ENCODE data around the gene PARP12.

The PARP12 gene

DNA sequence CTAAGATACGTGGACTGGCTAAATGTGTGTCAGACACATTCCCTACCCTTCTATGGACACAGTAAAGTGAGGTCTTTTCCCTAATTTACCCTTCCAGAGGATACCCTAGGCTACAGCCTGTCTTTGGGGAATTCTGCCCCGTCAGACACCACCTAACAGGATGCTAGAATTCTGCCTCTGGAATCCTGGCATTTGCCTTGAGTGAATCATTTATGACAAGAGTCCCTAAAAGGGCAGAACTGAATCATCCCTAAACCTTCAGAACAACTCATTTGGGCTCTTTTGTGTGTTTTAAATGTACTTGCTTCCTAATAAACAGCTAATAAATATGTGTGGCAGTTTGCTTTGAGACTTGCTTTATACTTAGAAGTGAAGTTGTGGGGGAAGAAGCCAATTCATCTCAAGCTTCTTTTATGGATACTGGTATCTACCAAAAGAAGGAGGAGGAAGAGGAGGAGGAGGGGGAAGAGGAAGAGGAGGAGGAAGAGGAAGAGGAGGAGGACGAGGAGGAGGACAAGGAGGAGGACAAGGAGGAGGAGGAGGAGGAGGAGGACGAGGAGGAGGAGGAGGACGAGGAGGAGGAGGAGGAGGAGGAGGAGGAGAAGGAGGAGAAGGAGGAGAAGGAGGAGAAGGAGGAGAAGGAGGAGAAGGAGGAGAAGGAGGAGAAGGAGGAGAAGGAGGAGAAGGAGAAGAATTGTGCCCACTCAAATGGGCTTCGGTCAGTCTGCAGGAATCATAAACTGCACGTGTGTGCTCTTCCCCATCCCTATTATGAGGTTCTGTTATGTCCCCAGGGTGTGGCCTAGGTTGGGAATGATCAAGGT, 27.1 kb downstream of the PARP12 start:
- H3K4me3 ChIP-seq (ENCODE audit: low read length in 2 of 2), result no peak overlapping the region
- H3K27me3 ChIP-seq (ENCODE audit: control insufficient read depth in 1 of 2, insufficient read depth in 2 of 2, low read length in 2 of 2), result no peaks in the 10 kb centered on the region
- H3K9ac ChIP-seq (ENCODE audit: low read length in 2 of 2), result no peak overlapping the region
- H3K4me1 ChIP-seq (ENCODE audit: control insufficient read depth, insufficient read depth, low read length), result peaks cover 2% of the 10 kb centered on the region
- no peak overlapping the region for H3K27ac ChIP-seq (ENCODE audit: low read length)
- H3K9me3 ChIP-seq (ENCODE audit: control insufficient read depth in 2 of 2, low read length in 2 of 2), result no peaks in the 10 kb centered on the region
- H3K36me3 ChIP-seq (ENCODE audit: control insufficient read depth in 2 of 2, insufficient read depth in 2 of 2, low read length in 2 of 2), result peaks cover 30 to 37% of the 10 kb centered on the region in 2 donors

DNA sequence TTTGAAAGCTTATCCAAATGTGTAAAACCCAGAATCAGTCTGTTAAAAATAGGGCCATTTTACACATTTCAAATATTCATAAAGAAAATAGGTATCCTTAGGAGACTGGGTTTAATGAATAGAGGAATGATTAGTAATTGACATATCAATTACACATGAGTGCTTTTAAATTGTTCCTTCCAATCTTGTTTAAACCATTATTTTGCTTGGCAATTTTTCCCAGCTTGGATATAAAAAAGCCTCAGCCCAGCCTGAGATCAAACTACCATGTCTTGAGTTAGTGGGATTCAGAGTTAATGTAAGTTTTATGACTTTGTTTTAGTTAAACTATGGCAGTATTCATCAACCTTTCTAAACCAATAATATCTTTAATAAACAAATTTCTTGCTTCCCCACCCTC, 28.3 kb downstream of the PARP12 start:
- peaks cover 21 to 28% of the 10 kb centered on the region in 2 donors for H3K36me3 ChIP-seq (ENCODE audit: control insufficient read depth in 2 of 2, insufficient read depth in 2 of 2, low read length in 2 of 2)

GRCh38 chr7:140033779-140034363, 28.9 kb downstream of the PARP12 start:
- H3K27me3 ChIP-seq (ENCODE audit: control insufficient read depth in 1 of 2, insufficient read depth in 2 of 2, low read length in 2 of 2), result no peaks in the 10 kb centered on the region

More for the DNA sequence above, 28.3 kb downstream of the PARP12 start:
- Histone ChIP-seq H3K27ac (ENCODE audit: low read length) (no peak overlapping the region), H3K4me1 (ENCODE audit: control insufficient read depth, insufficient read depth, low read length) (peaks cover 2% of the 10 kb centered on the region), H3K9me3 (ENCODE audit: control insufficient read depth in 2 of 2, low read length in 2 of 2) (no peaks in the 10 kb centered on the region), H3K4me3 (ENCODE audit: low read length in 2 of 2) (no peak overlapping the region), H3K9ac (ENCODE audit: low read length in 2 of 2) (no peak overlapping the region), H3K27me3 (ENCODE audit: control insufficient read depth in 1 of 2, insufficient read depth in 2 of 2, low read length in 2 of 2) (no peaks in the 10 kb centered on the region)

DNA sequence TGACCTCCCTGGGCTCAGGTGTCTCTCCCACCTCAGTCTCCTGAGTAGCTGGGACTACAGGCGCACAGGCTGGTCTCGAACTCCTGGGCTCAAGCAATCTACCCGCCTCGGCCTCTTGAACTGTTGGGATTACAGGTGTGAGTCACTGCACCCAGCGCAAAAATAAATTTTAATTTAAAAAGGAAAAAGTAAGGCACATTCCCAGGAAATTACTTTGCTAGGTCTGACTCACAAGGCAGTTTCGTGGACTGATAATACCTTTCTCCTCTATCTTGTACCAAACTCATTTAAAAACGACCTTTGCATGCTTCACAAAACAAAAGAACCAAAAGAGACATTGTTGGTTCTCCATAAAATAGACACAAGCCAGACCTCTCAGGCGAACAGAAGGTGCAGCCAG, 29.7 kb downstream of the PARP12 start:
- no peak overlapping the region for H3K27ac ChIP-seq (ENCODE audit: low read length)
- peaks cover 2% of the 10 kb centered on the region for H3K4me1 ChIP-seq (ENCODE audit: control insufficient read depth, insufficient read depth, low read length)
- H3K4me3 ChIP-seq (ENCODE audit: low read length in 2 of 2), result no peak overlapping the region
- H3K9ac ChIP-seq (ENCODE audit: low read length in 2 of 2), result no peak overlapping the region
- peaks cover 14 to 26% of the 10 kb centered on the region in 2 donors for H3K36me3 ChIP-seq (ENCODE audit: control insufficient read depth in 2 of 2, insufficient read depth in 2 of 2, low read length in 2 of 2)
- H3K9me3 ChIP-seq (ENCODE audit: control insufficient read depth in 2 of 2, low read length in 2 of 2), result no peaks in the 10 kb centered on the region
- no peaks in the 10 kb centered on the region for H3K27me3 ChIP-seq (ENCODE audit: control insufficient read depth in 1 of 2, insufficient read depth in 2 of 2, low read length in 2 of 2)

More at GRCh38 chr7:140033779-140034363, 28.9 kb downstream of the PARP12 start:
- Histone ChIP-seq H3K4me1 (ENCODE audit: control insufficient read depth, insufficient read depth, low read length) (peaks cover 2% of the 10 kb centered on the region), H3K36me3 (ENCODE audit: control insufficient read depth in 2 of 2, insufficient read depth in 2 of 2, low read length in 2 of 2) (peaks cover 16 to 28% of the 10 kb centered on the region in 2 donors), H3K9me3 (ENCODE audit: control insufficient read depth in 2 of 2, low read length in 2 of 2) (no peaks in the 10 kb centered on the region), H3K9ac (ENCODE audit: low read length in 2 of 2) (no peak overlapping the region), H3K27ac (ENCODE audit: low read length) (no peak overlapping the region), H3K4me3 (ENCODE audit: low read length in 2 of 2) (no peak overlapping the region)

DNA sequence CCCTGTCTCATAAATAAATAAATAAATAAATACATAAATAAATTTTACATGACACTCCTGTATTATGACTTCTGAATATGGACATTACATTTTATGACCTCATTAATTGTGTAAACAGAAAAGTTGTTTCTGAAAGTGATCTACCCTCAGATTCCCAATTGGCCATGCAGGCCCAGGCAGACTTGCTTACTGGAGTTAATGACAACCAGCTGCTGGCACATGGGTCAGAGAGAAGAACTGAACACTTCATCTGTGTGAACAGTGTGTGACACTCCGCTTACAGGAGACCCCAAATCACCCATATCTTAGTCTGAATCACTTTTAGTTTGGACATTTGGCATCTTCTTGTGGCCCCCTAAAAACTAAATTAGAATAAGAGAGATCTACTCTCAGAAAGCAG, 31.4 kb downstream of the PARP12 start:
- no peak overlapping the region for H3K9ac ChIP-seq (ENCODE audit: low read length in 2 of 2)
- no peaks in the 10 kb centered on the region for H3K9me3 ChIP-seq (ENCODE audit: control insufficient read depth in 2 of 2, low read length in 2 of 2)
- H3K4me1 ChIP-seq (ENCODE audit: control insufficient read depth, insufficient read depth, low read length), result peaks cover 2% of the 10 kb centered on the region
- no peak overlapping the region for H3K4me3 ChIP-seq (ENCODE audit: low read length in 2 of 2)
- peaks cover 21 to 23% of the 10 kb centered on the region in 2 donors for H3K36me3 ChIP-seq (ENCODE audit: control insufficient read depth in 2 of 2, insufficient read depth in 2 of 2, low read length in 2 of 2)
- H3K27ac ChIP-seq (ENCODE audit: low read length), result no peak overlapping the region
- H3K27me3 ChIP-seq (ENCODE audit: control insufficient read depth in 1 of 2, insufficient read depth in 2 of 2, low read length in 2 of 2), result no peaks in the 10 kb centered on the region

DNA sequence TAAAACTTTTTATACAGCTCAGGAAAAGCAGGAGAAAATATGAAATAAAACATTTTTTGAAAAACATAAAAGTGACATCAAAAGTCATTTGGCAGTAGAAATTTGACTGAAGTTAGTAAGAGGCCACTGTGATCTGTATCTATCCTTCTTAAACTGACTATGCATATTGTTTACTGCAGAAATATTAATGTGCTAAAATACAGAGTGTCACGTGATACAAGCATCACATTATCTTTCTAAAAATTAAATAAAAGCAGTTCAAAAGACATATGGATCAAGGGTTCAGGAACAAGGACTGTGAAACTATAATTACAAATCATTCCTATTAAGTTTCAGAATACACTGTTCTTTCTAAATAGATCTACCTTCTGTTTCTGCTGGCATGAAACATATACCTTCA, 33.7 kb downstream of the PARP12 start:
- Histone ChIP-seq H3K9ac (ENCODE audit: low read length in 2 of 2) (no peak overlapping the region), H3K27me3 (ENCODE audit: control insufficient read depth in 1 of 2, insufficient read depth in 2 of 2, low read length in 2 of 2) (no peaks in the 10 kb centered on the region), H3K27ac (ENCODE audit: low read length) (no peak overlapping the region), H3K36me3 (ENCODE audit: control insufficient read depth in 2 of 2, insufficient read depth in 2 of 2, low read length in 2 of 2) (peaks cover 25% of the 10 kb centered on the region in 2 donors), H3K4me1 (ENCODE audit: control insufficient read depth, insufficient read depth, low read length) (no peaks in the 10 kb centered on the region), H3K4me3 (ENCODE audit: low read length in 2 of 2) (no peak overlapping the region), H3K9me3 (ENCODE audit: control insufficient read depth in 2 of 2, low read length in 2 of 2) (no peaks in the 10 kb centered on the region)

DNA sequence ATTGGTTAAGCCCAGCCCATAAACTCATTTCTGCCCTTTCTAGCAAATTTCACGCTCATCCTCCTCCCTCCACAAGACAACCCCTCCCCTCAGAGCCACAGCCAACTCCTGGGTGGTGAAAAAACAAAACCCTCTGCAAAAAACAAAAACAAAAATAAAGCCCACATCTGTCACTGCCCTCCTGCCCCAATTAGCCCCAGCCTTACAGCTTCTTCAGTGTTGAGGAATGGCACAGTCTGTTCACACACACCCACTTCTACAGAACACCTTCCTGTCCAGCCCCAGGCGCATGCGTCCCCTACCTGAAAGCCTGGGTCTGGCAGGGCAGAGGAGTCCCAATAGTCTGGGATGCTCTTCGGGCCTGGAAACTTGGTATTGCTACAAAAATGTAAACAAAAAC, 34.4 kb downstream of the PARP12 start:
- Histone ChIP-seq H3K36me3 (ENCODE audit: control insufficient read depth in 2 of 2, insufficient read depth in 2 of 2, low read length in 2 of 2) (peaks cover 23 to 24% of the 10 kb centered on the region in 2 donors), H3K9ac (ENCODE audit: low read length in 2 of 2) (no peak overlapping the region), H3K9me3 (ENCODE audit: control insufficient read depth in 2 of 2, low read length in 2 of 2) (no peaks in the 10 kb centered on the region), H3K27ac (ENCODE audit: low read length) (no peak overlapping the region), H3K27me3 (ENCODE audit: control insufficient read depth in 1 of 2, insufficient read depth in 2 of 2, low read length in 2 of 2) (no peaks in the 10 kb centered on the region), H3K4me1 (ENCODE audit: control insufficient read depth, insufficient read depth, low read length) (no peaks in the 10 kb centered on the region), H3K4me3 (ENCODE audit: low read length in 2 of 2) (no peak overlapping the region)

- no peak overlapping the region for H3K27ac ChIP-seq (ENCODE audit: low read length)
- H3K27me3 ChIP-seq (ENCODE audit: control insufficient read depth in 1 of 2, insufficient read depth in 2 of 2, low read length in 2 of 2), result no peaks in the 10 kb centered on the region
- H3K36me3 ChIP-seq (ENCODE audit: control insufficient read depth in 2 of 2, insufficient read depth in 2 of 2, low read length in 2 of 2), result peaks cover 21 to 26% of the 10 kb centered on the region in 2 donors
- no peak overlapping the region for H3K9ac ChIP-seq (ENCODE audit: low read length in 2 of 2)
- no peak overlapping the region for H3K4me3 ChIP-seq (ENCODE audit: low read length in 2 of 2)
- no peaks in the 10 kb centered on the region for H3K4me1 ChIP-seq (ENCODE audit: control insufficient read depth, insufficient read depth, low read length)
- no peaks in the 10 kb centered on the region for H3K9me3 ChIP-seq (ENCODE audit: control insufficient read depth in 2 of 2, low read length in 2 of 2)
Measured at GRCh38 chr7:140027858-140028257, 34.9 kb downstream of the PARP12 start.

GRCh38 chr7:140026935-140027334, 35.8 kb downstream of the PARP12 start:
- Histone ChIP-seq H3K27ac (ENCODE audit: low read length) (no peak overlapping the region), H3K9me3 (ENCODE audit: control insufficient read depth in 2 of 2, low read length in 2 of 2) (no peaks in the 10 kb centered on the region), H3K9ac (ENCODE audit: low read length in 2 of 2) (no peak overlapping the region), H3K4me1 (ENCODE audit: control insufficient read depth, insufficient read depth, low read length) (no peaks in the 10 kb centered on the region), H3K27me3 (ENCODE audit: control insufficient read depth in 1 of 2, insufficient read depth in 2 of 2, low read length in 2 of 2) (no peaks in the 10 kb centered on the region), H3K36me3 (ENCODE audit: control insufficient read depth in 2 of 2, insufficient read depth in 2 of 2, low read length in 2 of 2) (peaks cover 21 to 30% of the 10 kb centered on the region in 2 donors), H3K4me3 (ENCODE audit: low read length in 2 of 2) (no peak overlapping the region)

- Histone ChIP-seq H3K4me3 (ENCODE audit: low read length in 2 of 2) (no peak overlapping the region), H3K4me1 (ENCODE audit: control insufficient read depth, insufficient read depth, low read length) (no peaks in the 10 kb centered on the region), H3K27me3 (ENCODE audit: control insufficient read depth in 1 of 2, insufficient read depth in 2 of 2, low read length in 2 of 2) (no peaks in the 10 kb centered on the region), H3K9ac (ENCODE audit: low read length in 2 of 2) (no peak overlapping the region), H3K9me3 (ENCODE audit: control insufficient read depth in 2 of 2, low read length in 2 of 2) (no peaks in the 10 kb centered on the region), H3K36me3 (ENCODE audit: control insufficient read depth in 2 of 2, insufficient read depth in 2 of 2, low read length in 2 of 2) (peaks cover 21 to 30% of the 10 kb centered on the region in 2 donors), H3K27ac (ENCODE audit: low read length) (no peak overlapping the region)
Measured at GRCh38 chr7:140025814-140026433, 36.8 kb downstream of the PARP12 start.

Data from stomach smooth muscle (tissue), 2 donors.